HG03520 (cell line): ENCODE measurements around the gene COPS6.

ENCODE experiments used
- ATAC-seq: cut with Tn5 transposase; IDR thresholded peaks from one replicate; pipeline ENCODE4 v1.9.1; 2021; ENCODE audit warnings: mild to moderate bottlenecking, moderate library complexity; ENCODE audit not compliant: unreplicated experiment

Gene COPS6

GRCh38 chr7:100079024-100079560 is 9.7 kb upstream of the COPS6 start:
- no peak for ATAC-seq

GRCh38 chr7:100080907-100081534 is 7.7 kb upstream of the COPS6 start:
- ATAC-seq = peak; percentile 16

- peak; percentile 80 for ATAC-seq
Observed at GRCh38 chr7:100081535-100082102, 7.2 kb upstream of the COPS6 start, which contains the start of gene ZNF3. TSS of gene ZNF3 (minus strand) at chr7:100081723. CDS start at chr7:100077357, 4,366 bp downstream.

GRCh38 chr7:100082978-100083377 is 5.8 kb upstream of the COPS6 start:
- no peak for ATAC-seq

- ATAC-seq = no peak
Observed at GRCh38 chr7:100085515-100085914, 3.3 kb upstream of the COPS6 start.

GRCh38 chr7:100087055-100087750 is 1.6 kb upstream of the COPS6 start:
- ATAC-seq = no peak

- ATAC-seq = no peak
Observed at GRCh38 chr7:100088095-100088620, 611 bp upstream of the COPS6 start.

GRCh38 chr7:100089458-100090196 is 858 bp downstream of the COPS6 start:
- ATAC-seq = no peak

- ATAC-seq = no peak
Observed at GRCh38 chr7:100090527-100091410, 2.0 kb downstream of the COPS6 start.

- no peak for ATAC-seq
Observed at GRCh38 chr7:100091411-100092181, 2.8 kb downstream of the COPS6 start.

GRCh38 chr7:100093054-100093453 is 4.3 kb downstream of the COPS6 start:
- ATAC-seq = no peak

- no peak for ATAC-seq
Observed at GRCh38 chr7:100093498-100093897, 4.7 kb downstream of the COPS6 start.

- no peak for ATAC-seq
Observed at GRCh38 chr7:100093925-100094486, 5.2 kb downstream of the COPS6 start.

- ATAC-seq = no peak
Observed at GRCh38 chr7:100095289-100095688, 6.5 kb downstream of the COPS6 start.

- no peak for ATAC-seq
Observed at GRCh38 chr7:100095704-100096103, 6.9 kb downstream of the COPS6 start.

- ATAC-seq = no peak
Observed at GRCh38 chr7:100098913-100099312, 10.1 kb downstream of the COPS6 start.

- ATAC-seq = no peak
Observed at GRCh38 chr7:100099452-100099851, 10.7 kb downstream of the COPS6 start.

- ATAC-seq = peak; percentile 59
Observed at GRCh38 chr7:100100420-100101015, 11.7 kb downstream of the COPS6 start.
